Panc1 (cell line): ENCODE data around the gene CTNNAL1.

Experiments used
- POLR2AphosphoS5 ChIP-seq: IDR thresholded peaks from 2 replicates; pipeline ENCODE4 v1.6.1; 2012; ENCODE audit warnings: mild to moderate bottlenecking, low read depth, low read length, moderate library complexity
- SIN3A ChIP-seq: IDR thresholded peaks from 2 replicates; pipeline ENCODE4 v1.6.1; 2012; ENCODE audit warnings: low read depth, mild to moderate bottlenecking, low read length, moderate library complexity, borderline replicate concordance; ENCODE audit not compliant: insufficient read depth
- TCF7L2 ChIP-seq: IDR thresholded peaks from 2 replicates; pipeline ENCODE4 v1.6.1; 2011; ENCODE audit warnings: mild to moderate bottlenecking, low read depth, low read length, inconsistent platforms
- TF ChIP-seq, protein P1 (sequence below): fragments of 450-650 bp; IDR thresholded peaks from 2 replicates; pipeline ENCODE4 v1.5.1; 2017; ENCODE audit warnings: mild to moderate bottlenecking

DNA sequence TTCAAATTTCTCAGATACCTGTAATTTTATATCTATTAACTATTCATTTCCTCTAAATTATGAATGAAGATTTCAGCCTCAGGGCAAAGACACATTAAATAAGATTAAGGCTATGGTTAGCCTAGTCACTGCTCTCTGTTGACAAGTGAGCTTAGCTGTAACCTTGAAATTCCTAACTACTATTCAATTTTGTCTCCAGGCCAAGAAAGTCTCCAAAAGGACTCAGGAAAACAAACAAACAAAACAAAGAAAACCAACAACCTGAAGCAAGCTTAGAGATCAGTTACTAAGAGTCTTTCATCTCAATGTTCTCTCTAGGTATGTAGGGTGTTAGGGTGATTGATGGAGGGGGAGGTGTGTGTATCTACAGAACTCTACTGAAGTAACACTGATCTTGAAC, 9.6 kb upstream of the CTNNAL1 start:
- TF ChIP-seq, protein P1, sequence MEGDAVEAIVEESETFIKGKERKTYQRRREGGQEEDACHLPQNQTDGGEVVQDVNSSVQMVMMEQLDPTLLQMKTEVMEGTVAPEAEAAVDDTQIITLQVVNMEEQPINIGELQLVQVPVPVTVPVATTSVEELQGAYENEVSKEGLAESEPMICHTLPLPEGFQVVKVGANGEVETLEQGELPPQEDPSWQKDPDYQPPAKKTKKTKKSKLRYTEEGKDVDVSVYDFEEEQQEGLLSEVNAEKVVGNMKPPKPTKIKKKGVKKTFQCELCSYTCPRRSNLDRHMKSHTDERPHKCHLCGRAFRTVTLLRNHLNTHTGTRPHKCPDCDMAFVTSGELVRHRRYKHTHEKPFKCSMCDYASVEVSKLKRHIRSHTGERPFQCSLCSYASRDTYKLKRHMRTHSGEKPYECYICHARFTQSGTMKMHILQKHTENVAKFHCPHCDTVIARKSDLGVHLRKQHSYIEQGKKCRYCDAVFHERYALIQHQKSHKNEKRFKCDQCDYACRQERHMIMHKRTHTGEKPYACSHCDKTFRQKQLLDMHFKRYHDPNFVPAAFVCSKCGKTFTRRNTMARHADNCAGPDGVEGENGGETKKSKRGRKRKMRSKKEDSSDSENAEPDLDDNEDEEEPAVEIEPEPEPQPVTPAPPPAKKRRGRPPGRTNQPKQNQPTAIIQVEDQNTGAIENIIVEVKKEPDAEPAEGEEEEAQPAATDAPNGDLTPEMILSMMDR, result no peak
- TF ChIP-seq SIN3A, result no peak
- no peak for TF ChIP-seq POLR2AphosphoS5
- TF ChIP-seq TCF7L2, result no peak
